GM21447 (cell line): Measurements from ENCODE around the gene OBSCN.
A peak's percentile ranks its signal among the peaks of the same experiment; 100 is the strongest.

Experiments used
- ATAC-seq: cut with Tn5 transposase; IDR thresholded peaks from one replicate; pipeline ENCODE4 v1.9.1; 2021; ENCODE audit not compliant: unreplicated experiment

OBSCN gene

GRCh38 chr1:228207851-228208821, at the start of gene OBSCN:
Gene OBSCN, plus strand, starts transcription at chr1:228208044. Its CDS starts 3,740 bp downstream, at chr1:228211784.
- no peak for ATAC-seq

DNA sequence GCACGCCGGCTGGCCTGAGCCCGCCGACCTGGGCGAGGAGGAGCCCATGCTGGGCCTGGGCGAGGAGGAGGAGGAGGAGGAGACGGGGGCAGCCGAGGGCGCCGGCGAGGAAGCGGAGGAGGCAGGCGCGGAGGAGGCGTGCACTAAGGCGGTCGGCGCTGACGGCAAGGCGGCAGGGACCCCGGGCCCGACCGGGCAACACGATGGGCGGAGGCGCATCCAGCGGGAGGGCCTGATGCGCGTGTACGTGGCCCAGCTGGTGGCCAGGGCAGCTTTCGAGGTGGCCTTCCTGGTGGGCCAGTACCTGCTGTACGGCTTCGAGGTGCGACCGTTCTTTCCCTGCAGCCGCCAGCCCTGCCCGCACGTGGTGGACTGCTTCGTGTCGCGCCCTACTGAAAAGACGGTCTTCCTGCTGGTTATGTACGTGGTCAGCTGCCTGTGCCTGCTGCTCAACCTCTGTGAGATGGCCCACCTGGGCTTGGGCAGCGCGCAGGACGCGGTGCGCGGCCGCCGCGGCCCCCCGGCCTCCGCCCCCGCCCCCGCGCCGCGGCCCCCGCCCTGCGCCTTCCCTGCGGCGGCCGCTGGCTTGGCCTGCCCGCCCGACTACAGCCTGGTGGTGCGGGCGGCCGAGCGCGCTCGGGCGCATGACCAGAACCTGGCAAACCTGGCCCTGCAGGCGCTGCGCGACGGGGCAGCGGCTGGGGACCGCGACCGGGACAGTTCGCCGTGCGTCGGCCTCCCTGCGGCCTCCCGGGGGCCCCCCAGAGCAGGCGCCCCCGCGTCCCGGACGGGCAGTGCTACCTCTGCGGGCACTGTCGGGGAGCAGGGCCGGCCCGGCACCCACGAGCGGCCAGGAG, 49.5 kb upstream of the OBSCN start:
- ATAC-seq: no peak

GRCh38 chr1:228159008-228159665, 48.7 kb upstream of the OBSCN start:
- no peak for ATAC-seq

- ATAC-seq: no peak
Measured at GRCh38 chr1:228160201-228160761, 47.6 kb upstream of the OBSCN start.

DNA sequence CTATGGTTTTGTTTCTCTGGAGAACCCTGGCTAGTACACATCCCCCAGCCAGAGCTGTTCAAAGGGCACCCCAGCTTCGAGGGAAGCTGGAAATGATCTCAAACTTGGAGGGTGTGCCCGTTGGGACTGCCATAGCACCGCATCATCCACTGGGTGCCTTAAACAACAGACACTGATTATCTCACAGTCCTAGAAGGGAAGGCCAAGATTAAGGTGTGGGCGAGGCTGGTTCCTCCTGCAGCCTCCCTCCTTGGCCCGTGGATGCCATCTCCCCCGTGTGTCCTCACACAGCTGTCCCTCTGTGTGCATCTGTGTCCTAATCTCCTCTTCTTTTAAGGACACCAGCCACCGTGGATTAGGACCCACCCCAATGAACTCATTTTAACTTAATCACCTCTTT, 46.5 kb upstream of the OBSCN start:
- no peak for ATAC-seq

GRCh38 chr1:228161866-228162265, 46.0 kb upstream of the OBSCN start:
- ATAC-seq: no peak

- no peak for ATAC-seq
Measured at GRCh38 chr1:228162286-228163006, 45.4 kb upstream of the OBSCN start.

DNA sequence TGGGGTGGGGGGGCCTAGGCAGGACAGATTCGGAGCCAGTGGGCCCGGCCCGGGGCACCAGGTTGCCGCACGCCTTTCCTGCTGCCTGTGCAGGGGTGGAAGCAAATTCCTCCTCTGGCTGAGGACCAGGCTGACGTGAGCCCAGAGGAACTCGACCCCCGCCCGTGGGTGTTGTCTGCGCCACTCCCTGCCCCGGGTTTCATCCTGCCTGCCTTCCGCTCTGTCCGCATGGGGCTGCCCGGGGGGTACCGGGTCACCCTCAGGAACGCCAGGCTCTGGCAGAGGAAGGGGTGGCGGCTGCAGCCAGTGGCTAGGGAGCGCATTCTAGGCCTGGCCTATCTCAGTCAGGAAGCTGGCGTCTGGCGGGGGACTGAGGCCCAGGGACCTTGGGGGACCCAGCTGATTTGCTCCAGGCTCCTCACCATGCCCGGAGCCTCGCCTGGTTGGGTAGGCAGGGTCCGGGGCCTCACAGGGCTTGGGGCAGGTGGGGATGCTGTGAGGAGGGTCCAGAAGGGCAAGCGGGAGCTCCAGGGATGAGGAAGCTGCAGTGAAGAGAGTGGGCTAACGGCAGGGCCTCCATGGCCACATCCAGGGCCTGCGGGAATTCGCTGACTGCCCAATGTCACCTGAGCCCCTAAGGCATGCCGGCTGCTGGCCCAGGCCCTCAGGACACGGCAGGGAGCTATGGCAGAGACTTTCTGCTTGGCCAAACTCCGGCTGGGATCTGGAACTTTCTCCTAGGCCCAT, 44.7 kb upstream of the OBSCN start:
- ATAC-seq: no peak

- ATAC-seq: no peak
Measured at GRCh38 chr1:228163776-228164519, 43.9 kb upstream of the OBSCN start.

GRCh38 chr1:228164561-228165371, 43.1 kb upstream of the OBSCN start:
- ATAC-seq: peak; percentile 0

GRCh38 chr1:228165372-228166169, 42.3 kb upstream of the OBSCN start, which contains the start of gene IBA57:
Gene IBA57, plus strand, starts transcription at chr1:228165804. Its CDS starts 13 bp downstream, at chr1:228165817.
- ATAC-seq: peak; percentile 76

GRCh38 chr1:228166170-228166936, 41.5 kb upstream of the OBSCN start:
- peak; percentile 31 for ATAC-seq

DNA sequence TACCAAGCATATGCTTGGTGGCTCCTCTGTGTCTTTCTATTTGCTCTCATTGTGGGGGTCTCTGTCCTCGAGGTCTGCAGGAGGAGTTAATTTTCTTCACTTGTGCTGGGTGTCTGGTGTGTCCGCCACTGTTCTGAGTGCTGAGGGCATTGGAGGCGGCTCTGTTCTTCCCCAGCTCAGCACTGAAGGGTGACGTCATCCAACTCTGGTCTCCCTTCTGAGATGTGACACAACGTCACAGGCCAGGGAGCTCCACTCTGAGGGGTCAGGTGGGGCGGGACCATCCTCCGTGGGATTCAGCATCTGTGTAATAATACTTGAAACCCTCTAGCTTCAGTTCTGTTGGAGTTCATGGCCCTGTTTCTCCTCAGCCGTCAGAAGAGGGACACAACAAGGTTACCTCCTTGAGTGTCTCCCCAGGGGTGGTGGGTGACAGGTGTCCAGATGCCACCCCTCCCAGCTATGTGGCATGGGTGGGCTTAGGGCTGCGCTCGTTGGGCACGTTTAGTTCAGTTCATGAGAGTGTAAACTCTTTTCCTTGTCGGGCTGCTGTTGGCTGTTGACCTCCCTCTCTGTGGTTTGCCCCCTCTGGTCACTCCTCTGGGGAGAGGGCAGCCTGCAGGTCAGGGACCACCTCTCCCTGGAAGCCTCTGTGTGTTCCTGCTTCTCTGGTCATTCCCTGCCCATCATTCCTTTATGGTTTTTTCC, 39.1 kb upstream of the OBSCN start:
- ATAC-seq: no peak

- no peak for ATAC-seq
Measured at GRCh38 chr1:228169345-228169744, 38.5 kb upstream of the OBSCN start.

DNA sequence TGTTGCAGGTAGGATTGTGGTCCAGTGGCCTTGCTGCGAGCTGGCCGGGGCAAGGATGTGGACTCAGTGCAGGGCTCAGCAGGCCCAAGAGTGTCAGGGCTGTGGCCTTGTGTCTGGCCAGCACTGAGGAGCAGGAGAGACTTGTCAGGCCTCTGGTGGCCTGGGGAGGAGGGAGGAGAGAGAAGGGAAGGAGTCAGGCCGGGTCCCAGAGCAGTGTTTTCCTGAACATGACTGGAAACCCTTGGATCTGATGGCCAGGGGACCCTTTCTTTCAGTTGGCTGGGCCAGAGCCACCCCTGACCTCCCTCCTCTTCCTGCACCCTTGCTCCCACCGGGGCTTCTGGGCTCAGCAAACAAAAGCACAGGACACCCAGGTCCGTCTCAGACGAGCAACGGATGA, 37.2 kb upstream of the OBSCN start:
- ATAC-seq: no peak
